WTC11 (cell line): ENCODE measurements around the gene ACY1.

Experiments used
- CTCF ChIP-seq: fragments of 200-600 bp; IDR thresholded peaks from 2 replicates; pipeline ENCODE4 v1.8.0; 2022; ENCODE audit warnings: antibody characterized with exemption
- FOXP4 ChIP-seq: sonication (generic); formaldehyde crosslinking; IDR thresholded peaks from 2 replicates; pipeline ENCODE4 v1.8.0; 2022; ENCODE audit warnings: mild to moderate bottlenecking, missing genetic modification reagents
- NR3C1 ChIP-seq: sonication (generic); formaldehyde crosslinking; conservative IDR thresholded peaks from 2 replicates; pipeline ENCODE4 v1.8.1; 2023; ENCODE audit warnings: low read depth, mild to moderate bottlenecking, missing genetic modification reagents
- SP1 ChIP-seq: sonication (generic); formaldehyde crosslinking; conservative IDR thresholded peaks from 2 replicates; pipeline ENCODE4 v1.8.1; 2022; ENCODE audit warnings: missing genetic modification reagents
- USF1 ChIP-seq: sonication (generic); formaldehyde crosslinking; IDR thresholded peaks from 2 replicates; pipeline ENCODE4 v1.8.0; 2022; ENCODE audit warnings: mild to moderate bottlenecking, missing genetic modification reagents

GRCh38 chr3:52006820-52007133 lies 23.4 kb downstream of the ACY1 start:
- TF ChIP-seq NR3C1 (CRISPR knock-in tag) (no peak), FOXP4 (no peak), CTCF (no peak), SP1 (CRISPR knock-in tag) (no peak), USF1 (CRISPR knock-in tag) (no peak)
